ENCODE results near the gene SGF29.
A peak's percentile ranks its signal among the peaks of the same experiment; 100 is the strongest.
"Not testable (repeated sequence)": the region's sequence is repeated elsewhere in the genome, so short reads cannot be mapped to it uniquely, and the experiment has no call there.

SGF29 gene

DNA sequence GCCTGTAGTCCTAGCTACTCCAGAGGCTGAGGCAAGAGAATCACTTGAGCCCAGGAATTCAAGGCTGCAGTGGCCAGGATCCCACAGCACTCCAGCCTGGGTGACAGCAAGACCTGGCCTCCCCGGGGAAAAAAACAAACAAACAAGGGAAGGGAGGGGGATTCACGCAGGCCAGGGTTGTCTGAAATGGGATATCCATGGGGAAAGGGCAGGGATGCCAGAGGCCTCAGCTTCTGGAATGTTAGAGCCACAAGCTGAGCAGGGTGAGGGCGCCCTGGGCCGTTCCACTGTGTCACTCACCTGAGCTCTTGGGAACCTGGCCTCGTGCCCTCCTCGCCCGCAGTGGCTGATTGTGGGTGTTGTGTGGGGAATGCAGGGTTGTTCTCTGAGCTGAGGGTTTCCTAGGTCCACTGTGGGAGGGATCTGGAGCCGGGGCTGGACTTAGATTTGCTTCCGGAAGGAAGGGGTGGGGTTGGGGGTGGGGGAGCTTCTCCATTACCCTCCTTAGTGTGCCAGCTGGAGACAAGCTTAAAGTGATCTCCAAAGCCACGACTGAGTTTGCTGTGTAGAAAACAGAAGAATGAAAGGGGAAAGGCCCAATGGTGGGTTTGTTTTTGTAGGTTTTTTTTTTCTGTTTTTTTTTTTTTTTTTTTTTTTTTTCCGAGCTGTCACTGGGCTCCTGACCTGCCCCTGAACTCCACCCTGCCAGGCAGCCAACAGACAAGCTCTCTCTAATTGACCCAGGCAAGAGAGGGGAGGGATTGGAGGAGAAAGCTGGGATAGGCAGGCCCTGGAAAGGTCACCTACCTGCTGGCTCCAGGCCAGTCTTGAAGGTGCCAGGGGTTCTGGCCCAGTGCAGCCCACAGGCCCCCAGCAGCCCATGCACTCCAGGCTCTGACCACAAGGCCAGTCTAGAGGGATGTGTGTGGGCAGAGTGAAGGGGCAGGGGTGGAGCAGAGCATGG, 56.2 kb downstream of the SGF29 start, which contains the start of gene SULT1A1:
TSS of gene SULT1A1 (minus strand) at position 414 of the 964 bp plus-strand sequence. CDS start 1,189 bp downstream, outside the sequence.
- peak within 1 kb of the TSS; percentile 1; the same call in 1 of the 2 replicates for H3K27ac ChIP-seq
- TF ChIP-seq, protein P1, sequence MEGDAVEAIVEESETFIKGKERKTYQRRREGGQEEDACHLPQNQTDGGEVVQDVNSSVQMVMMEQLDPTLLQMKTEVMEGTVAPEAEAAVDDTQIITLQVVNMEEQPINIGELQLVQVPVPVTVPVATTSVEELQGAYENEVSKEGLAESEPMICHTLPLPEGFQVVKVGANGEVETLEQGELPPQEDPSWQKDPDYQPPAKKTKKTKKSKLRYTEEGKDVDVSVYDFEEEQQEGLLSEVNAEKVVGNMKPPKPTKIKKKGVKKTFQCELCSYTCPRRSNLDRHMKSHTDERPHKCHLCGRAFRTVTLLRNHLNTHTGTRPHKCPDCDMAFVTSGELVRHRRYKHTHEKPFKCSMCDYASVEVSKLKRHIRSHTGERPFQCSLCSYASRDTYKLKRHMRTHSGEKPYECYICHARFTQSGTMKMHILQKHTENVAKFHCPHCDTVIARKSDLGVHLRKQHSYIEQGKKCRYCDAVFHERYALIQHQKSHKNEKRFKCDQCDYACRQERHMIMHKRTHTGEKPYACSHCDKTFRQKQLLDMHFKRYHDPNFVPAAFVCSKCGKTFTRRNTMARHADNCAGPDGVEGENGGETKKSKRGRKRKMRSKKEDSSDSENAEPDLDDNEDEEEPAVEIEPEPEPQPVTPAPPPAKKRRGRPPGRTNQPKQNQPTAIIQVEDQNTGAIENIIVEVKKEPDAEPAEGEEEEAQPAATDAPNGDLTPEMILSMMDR (conservative IDR thresholded peaks at IDR 0.05) = no peak
- no peak for TF ChIP-seq ZFX (IDR thresholded peaks at IDR 0.05)

- TF ChIP-seq ZFX (IDR thresholded peaks at IDR 0.05) = no peak
- TF ChIP-seq, protein P1 (conservative IDR thresholded peaks at IDR 0.05) = no peak
- H3K27ac ChIP-seq = no peak overlapping the region
Measured at GRCh38 chr16:28610595-28611191, 57.0 kb downstream of the SGF29 start.

DNA sequence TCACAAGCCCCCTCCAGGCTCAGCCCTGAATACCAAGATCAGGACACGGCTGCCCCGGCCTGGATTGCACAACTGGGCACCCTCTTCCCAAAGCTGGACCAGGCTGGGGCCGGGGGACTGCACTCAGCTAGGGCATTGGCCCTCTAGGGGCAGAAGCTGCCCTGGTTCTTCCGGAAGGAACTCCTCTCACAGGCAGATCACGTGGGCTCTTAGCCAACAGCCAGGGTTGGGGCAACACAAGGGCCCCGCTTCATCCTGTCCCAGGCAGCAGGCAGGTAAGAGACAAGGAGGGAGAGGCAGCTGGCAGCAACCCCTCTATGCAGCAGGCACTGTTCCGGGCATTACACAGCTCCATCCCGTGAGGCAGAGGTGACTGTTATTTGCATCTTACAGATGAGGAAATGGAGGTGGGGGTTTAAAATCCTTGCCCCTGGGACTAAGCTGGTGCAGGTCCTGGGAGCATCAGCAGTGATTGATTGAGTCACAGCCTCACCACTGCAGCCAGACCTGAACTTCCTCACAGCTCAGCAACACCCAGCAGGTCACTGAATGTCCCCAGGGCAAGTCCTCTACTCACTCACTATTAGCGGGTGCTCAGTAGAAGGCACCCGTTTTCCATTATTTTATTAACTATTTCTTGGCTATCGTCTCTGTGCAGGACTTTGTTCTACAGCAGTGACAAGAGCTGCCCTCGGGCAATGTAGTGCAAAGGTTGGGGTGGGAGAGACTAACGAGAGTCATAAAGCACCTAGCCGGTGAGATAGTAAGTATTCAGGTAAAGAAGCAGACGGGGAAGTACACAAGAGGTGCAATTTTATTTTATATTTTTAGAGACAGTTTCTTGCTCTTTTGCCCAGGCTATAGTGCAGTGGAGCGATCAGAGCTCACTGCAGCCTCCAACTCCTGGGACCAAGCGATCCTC, 58.9 kb downstream of the SGF29 start:
- H3K27ac ChIP-seq = not testable (repeated sequence)

- H3K27ac ChIP-seq = not testable (repeated sequence)
Measured at GRCh38 chr16:28613912-28614311, 60.2 kb downstream of the SGF29 start.

DNA sequence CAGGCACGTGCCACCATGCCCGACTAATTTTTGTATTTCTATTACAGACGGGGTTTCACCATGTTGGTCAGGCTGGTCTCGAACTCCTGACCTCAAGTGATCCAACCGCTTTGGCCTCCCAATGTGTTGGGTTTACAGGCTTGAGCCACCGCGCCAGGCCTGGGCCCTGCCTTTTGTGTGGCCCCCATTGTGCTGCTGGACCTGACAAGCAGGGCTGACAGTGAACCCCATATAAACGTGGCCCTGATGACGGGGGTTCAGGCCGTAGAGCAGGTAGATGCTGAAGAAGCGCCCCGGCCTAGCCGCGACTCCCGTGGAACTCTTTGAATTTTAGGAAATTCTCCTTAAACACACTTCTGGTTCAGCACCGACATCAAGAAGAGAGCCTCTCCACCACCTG, 60.8 kb downstream of the SGF29 start:
- H3K27ac ChIP-seq = not testable (repeated sequence)

GRCh38 chr16:28615486-28616223, 61.9 kb downstream of the SGF29 start:
- TF ChIP-seq, protein P1 (conservative IDR thresholded peaks at IDR 0.05) = peak; percentile 75
- H3K27ac ChIP-seq = not testable (repeated sequence)

DNA sequence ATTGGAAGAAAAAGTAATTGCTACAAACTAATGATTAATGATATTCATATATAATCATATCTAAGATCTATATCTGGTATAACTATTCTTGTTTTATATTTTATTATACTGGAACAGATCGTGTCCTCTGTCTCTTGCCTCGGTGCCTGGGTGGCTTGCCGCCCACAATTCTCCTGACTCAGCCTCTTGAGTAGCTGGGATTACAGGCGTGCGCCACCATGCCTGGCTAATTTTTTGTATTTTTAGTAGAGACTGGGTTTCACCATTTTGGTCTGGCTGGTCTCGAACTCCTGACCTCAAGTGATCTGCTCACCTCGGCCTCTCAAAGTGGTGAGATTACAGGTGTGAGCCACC, 62.5 kb downstream of the SGF29 start:
- TF ChIP-seq, protein P1 (conservative IDR thresholded peaks at IDR 0.05) = peak; percentile 50

DNA sequence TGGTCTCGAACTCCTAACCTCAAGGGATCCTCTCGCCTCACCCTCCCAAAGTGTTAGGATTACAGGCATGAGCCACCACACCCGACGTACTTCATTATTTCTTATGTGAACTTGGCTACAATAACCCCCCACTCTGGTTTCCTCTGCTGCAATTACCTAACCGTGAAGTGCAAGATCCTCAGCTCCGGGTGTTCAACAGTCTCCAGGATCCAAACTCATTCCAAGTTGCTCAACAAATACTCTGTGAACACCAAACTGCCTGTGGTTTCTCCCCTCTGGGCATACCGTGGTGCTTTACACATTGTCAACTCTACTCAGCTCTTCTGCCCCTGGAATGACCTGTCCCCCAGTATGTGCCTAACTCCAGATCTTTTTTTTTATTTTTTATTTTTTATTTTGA, 62.9 kb downstream of the SGF29 start:
- no peak overlapping the region for H3K27ac ChIP-seq

More for the DNA sequence above, 62.5 kb downstream of the SGF29 start:
- H3K27ac ChIP-seq = not testable (repeated sequence)

More for the DNA sequence above, 62.9 kb downstream of the SGF29 start:
- TF ChIP-seq, protein P1 (conservative IDR thresholded peaks at IDR 0.05) = no peak
- TF ChIP-seq ZFX (IDR thresholded peaks at IDR 0.05) = no peak
